Measurements from ENCODE around the gene OCA2.

DNA sequence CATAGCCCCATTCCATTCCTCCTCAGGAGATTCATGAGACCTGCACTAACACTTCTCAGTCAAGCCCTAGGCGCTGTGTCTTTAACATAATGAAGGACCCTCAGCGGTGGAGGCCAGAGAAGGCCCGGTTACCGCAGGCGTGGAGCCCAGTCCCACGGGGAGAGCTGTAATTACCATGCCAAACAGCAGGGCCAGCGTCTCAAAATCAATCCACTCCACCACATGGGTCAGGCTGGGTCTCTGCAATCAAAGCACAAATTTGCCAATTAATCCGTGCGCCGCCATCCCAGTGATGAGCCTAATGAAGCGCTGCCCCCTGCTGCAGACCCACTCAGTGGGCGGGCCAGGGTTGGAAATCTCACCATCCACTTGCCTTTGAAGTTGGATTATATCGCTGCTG, 109.7 kb downstream of the OCA2 start:
- TF ChIP-seq ZNF274 (IDR thresholded peaks at IDR 0.05; ENCODE audit: low read depth, low read length) = no peak
- no peak for TF ChIP-seq YY1 (IDR thresholded peaks at IDR 0.05; ENCODE audit: insufficient read depth, insufficient read length)

Measured in NT2/D1 (cell line).